Stimulated activated naive B cell treated with anti-CD40 and anti-IgM and Interleukin-4, amounts not matched to agents 10 μg/mL and 1 μg/mL and 100 μg/mL, for 72 hours (primary cell): ENCODE measurements around the gene FAM110C.

Experiments
- ATAC-seq, 2 donors: fragments of 150-1000 bp; cut with Tn5 transposase; replicated peaks; 2 replicates each; pipeline ENCODE4 v1.10.0; 2021; ENCODE audit warnings: moderate library complexity in 1 of 2
- DNase-seq: peaks from one replicate; pipeline ENCODE4 v3.0.0; 2021
- H3K27ac Mint-ChIP-seq: one replicate; pipeline ENCODE4 v1.8.0; 2022; ENCODE audit warnings: mild to moderate bottlenecking, mixed read lengths
- H3K27me3 Mint-ChIP-seq, 2 donors: one replicate each; pipeline ENCODE4 v1.8.0; 2022; ENCODE audit warnings: mixed read lengths in 2 of 2
- H3K36me3 Mint-ChIP-seq, 2 donors: one replicate each; pipeline ENCODE4 v1.8.0; 2022; ENCODE audit warnings: mixed read lengths in 2 of 2, mild to moderate bottlenecking in 1 of 2
- H3K4me1 Mint-ChIP-seq, 2 donors: one replicate each; pipeline ENCODE4 v1.8.0; 2022; ENCODE audit warnings: mixed read lengths in 2 of 2, mild to moderate bottlenecking in 1 of 2
- H3K4me3 Mint-ChIP-seq, 2 donors: one replicate each; pipeline ENCODE4 v1.8.0; 2022; ENCODE audit warnings: mild to moderate bottlenecking in 2 of 2, mixed read lengths in 2 of 2, moderate library complexity in 1 of 2
- H3K9me3 Mint-ChIP-seq, 2 donors: one replicate each; pipeline ENCODE4 v1.8.0; 2022; ENCODE audit warnings: mixed read lengths in 2 of 2, mild to moderate bottlenecking in 1 of 2

FAM110C gene

DNA sequence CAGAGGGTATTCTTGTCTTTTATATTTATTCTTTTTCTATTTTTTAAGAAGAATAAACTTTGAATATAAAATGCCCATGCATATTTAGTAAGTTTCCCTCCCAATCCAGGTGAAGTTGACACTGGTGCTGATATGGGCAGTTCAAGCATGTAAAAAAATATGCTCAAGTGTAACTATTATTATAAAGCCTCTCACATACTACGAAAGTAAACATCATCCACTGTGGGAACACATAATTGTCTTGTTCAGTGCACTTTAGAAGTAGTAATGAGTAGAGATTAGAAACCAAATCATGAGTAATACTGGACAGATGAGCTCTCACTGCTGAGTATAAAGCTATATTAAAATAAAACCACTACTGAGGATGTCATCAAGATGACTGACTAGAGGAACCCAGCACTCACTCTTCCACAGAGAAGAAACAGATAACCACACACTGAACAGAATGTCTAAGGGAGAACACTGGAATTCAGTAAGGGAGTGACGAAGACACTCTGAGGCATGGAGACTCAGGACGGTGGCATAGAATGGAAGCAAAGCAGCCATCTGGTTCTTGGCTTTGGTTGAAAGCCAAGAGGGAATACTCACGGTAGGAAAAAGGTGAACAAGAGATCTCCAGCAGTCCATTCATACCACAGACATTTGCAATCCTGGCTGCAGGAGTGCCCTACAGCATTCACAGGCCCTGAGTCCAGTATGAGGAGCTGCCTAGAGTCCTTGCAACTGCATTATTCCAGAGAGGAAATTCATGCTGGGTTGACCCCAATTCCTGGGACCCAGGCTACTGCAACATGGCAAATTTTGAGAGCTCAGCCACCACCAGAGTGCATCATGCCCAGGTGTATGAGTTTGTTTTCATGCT, 9.5 kb upstream of the FAM110C start:
- Mint-ChIP-seq H3K4me3 (no peak overlapping the region), H3K27me3 (peaks cover 9 to 29% of the 10 kb centered on the region in 2 donors), H3K9me3 (peaks cover 11 to 20% of the 10 kb centered on the region in 2 donors), H3K4me1 (no peaks in the 10 kb centered on the region), H3K36me3 (peaks cover 0 to 8% of the 10 kb centered on the region in 2 donors), H3K27ac (no peak overlapping the region)
- no peak for ATAC-seq
- no peak for DNase-seq

DNA sequence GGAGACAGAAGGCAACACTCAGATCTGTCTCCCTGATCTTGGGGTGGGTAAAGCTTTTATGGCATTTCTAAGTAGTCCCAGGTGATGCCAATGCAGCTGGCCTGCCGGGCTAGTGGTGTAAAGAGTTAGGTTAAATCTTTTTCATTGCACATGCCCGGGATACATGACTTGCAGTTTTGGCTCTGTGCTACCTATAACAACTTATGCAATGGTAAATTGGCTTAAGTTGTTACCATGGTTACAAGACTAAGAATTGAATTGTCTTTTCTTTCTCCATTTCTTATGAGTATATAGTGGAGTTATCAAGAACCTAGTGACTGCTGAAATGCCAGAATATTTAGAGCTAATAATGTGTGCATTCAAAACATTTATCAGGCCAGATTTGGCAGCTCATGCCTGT, 5.3 kb upstream of the FAM110C start:
- peaks cover 4 to 7% of the 10 kb centered on the region in 2 donors for H3K4me1 Mint-ChIP-seq
- no peak for ATAC-seq
- H3K4me3 Mint-ChIP-seq: no peak overlapping the region
- no peak for DNase-seq
- H3K27ac Mint-ChIP-seq: no peak overlapping the region
- H3K9me3 Mint-ChIP-seq: peaks cover 5 to 8% of the 10 kb centered on the region in 2 donors
- peaks cover 35 to 56% of the 10 kb centered on the region in 2 donors for H3K27me3 Mint-ChIP-seq
- peaks cover 0 to 3% of the 10 kb centered on the region in 2 donors for H3K36me3 Mint-ChIP-seq

DNA sequence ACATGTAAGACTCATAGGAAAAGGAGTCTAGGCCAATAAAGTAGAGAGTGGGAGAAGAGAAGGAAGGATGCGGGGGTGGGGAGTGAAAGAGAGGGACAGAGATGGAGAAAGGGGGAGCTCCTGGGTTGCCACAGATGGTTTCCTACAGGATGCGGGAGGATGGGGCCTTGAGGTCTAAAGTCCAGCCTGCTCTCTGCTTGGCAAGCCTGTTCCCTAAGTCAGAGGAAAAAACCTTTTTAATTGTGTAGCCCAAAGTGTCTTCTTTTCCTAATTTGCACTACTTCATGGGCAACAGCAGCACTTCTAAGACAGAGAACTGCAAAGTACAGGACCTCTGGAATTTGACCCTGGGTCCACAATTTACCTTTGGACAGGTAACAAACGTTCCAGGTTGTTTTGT, 1.4 kb upstream of the FAM110C start:
- Mint-ChIP-seq H3K9me3 (peaks cover 0 to 2% of the 10 kb centered on the region in 2 donors), H3K4me1 (peaks cover 4 to 17% of the 10 kb centered on the region in 2 donors), H3K36me3 (peaks cover 0 to 3% of the 10 kb centered on the region in 2 donors), H3K27ac (no peak overlapping the region), H3K27me3 (peaks cover 50 to 73% of the 10 kb centered on the region in 2 donors), H3K4me3 (no peak overlapping the region)
- ATAC-seq: no peak
- no peak for DNase-seq

DNA sequence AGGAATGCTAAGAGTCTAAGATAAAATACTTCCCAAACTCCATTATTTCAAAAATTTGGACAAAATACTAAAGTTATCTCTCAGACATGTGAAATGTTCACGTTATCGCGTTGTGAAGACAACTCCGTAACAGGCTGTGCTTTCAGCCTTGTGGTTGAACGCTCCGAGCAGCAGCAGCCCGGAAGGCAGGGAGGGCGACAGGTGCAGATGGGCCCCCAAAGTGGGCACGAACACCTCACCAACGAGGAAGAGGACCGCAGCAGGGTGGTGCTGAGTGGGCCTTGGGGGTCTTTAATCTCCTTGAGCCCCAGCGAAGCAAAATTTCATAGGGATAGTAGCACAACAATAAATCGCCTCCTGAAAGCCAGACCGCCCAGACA, 1.0 kb upstream of the FAM110C start:
- DNase-seq: no peak
- peaks cover 0 to 2% of the 10 kb centered on the region in 2 donors for H3K9me3 Mint-ChIP-seq
- H3K27me3 Mint-ChIP-seq: peaks cover 50 to 74% of the 10 kb centered on the region in 2 donors
- peaks cover 4 to 17% of the 10 kb centered on the region in 2 donors for H3K4me1 Mint-ChIP-seq
- no peak overlapping the region for H3K4me3 Mint-ChIP-seq
- ATAC-seq: no peak
- H3K36me3 Mint-ChIP-seq: peaks cover 0 to 3% of the 10 kb centered on the region in 2 donors
- H3K27ac Mint-ChIP-seq: no peak overlapping the region

DNA sequence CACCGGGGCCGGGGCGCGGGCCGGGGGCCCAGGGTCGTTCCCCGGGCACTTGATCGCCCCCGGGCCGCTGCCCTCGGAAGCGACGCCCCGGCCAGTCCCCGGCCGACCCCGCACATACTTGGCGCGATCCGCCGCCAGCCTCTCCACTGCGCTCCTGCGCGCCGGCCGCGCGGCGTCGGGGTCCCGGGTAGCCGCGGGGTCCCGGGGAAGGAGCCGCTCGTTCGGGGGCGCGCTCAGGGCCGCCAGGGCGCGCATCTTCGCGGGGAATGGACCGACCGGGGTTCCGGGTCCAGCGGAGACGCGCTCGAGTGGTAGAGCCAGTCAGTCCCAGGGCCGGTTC, 204 bp downstream of the FAM110C start:
- H3K9me3 Mint-ChIP-seq: peaks cover 0 to 2% of the 10 kb centered on the region in 2 donors
- H3K27ac Mint-ChIP-seq: no peak overlapping the region
- peaks cover 53 to 78% of the 10 kb centered on the region in 2 donors for H3K27me3 Mint-ChIP-seq
- H3K36me3 Mint-ChIP-seq: peaks cover 0 to 3% of the 10 kb centered on the region in 2 donors
- DNase-seq (no peak), ATAC-seq (peak; percentile 14 to 18)
- H3K4me3 Mint-ChIP-seq: peak overlapping the region; percentile 3 to 8
- peaks cover 4 to 17% of the 10 kb centered on the region in 2 donors for H3K4me1 Mint-ChIP-seq

DNA sequence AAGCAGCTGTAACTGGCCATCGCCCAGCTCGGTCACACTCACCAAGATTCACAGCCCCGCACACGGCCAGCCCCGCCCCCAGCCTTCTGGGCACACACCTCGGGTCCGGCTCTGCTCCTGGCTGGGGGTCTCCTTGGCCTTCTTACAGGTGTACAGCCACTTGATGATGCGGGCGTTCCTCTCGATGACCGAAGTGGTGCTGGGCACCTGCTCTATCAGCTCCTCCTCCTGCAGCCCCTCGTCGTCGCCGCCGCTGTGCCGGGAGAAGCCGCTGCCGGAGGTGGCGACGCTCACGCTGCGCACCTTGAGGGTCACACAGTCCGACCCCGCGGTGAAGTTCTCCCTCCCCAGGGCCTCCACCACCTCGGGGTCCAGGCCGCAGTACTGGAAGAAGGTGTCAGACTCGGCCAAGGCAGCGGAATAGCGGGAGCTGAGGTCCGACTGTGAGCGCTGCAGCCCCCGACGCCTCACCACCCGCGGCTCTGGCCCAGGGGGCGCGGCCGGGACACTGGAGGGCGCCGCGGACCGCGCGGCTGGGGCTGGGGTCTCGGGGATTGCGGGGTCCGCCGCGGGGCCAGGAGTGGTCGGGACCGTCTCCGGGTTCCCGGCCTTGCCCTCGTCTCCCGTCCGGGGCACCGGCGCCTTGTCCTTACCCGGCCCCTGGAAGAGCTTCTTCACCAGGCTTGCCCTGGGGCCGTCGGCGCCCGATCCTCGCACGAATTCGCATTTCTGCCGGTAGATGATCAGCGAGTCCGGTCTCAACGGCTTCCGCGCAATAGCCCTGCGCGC, 769 bp downstream of the FAM110C start:
- peaks cover 0 to 2% of the 10 kb centered on the region in 2 donors for H3K9me3 Mint-ChIP-seq
- DNase-seq (no peak), ATAC-seq (peak; percentile 14 to 16)
- peaks cover 4 to 17% of the 10 kb centered on the region in 2 donors for H3K4me1 Mint-ChIP-seq
- H3K4me3 Mint-ChIP-seq: peak overlapping the region; percentile 41 to 58
- H3K27me3 Mint-ChIP-seq: peaks cover 53 to 74% of the 10 kb centered on the region in 2 donors
- no peak overlapping the region for H3K27ac Mint-ChIP-seq
- peaks cover 0 to 3% of the 10 kb centered on the region in 2 donors for H3K36me3 Mint-ChIP-seq

DNA sequence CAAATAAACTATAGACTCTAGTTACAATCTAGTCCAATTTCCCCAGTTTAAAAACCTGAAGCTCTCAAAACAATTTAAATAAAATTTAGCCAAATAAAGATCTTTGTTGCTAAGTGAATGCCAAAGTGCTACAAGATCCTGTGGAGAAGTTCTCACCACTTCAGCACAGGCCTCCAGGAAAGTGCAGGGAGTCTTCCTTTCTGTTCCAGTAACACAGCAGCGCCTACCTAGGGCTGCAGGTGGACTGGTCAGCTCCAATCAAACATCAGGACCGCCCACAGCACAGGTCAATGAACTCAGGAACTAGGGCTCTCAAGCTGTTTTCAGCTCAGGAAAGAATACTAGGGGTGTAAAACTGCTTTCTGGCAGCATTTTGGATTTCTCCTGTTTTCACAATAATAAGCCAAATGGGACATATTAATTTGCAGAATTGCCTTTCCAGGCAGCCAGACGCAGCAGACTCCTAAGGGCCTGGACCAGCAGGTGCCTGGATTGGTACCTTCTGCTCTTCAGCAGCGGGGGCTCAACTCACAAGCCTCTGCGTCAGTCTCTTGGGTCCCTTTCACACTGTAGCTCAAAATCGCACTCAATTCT, 1.5 kb downstream of the FAM110C start:
- H3K4me1 Mint-ChIP-seq: peaks cover 4 to 17% of the 10 kb centered on the region in 2 donors
- H3K4me3 Mint-ChIP-seq: peak overlapping the region; percentile 8 to 41
- ATAC-seq: no peak
- peaks cover 0 to 3% of the 10 kb centered on the region in 2 donors for H3K36me3 Mint-ChIP-seq
- no peak overlapping the region for H3K27ac Mint-ChIP-seq
- H3K27me3 Mint-ChIP-seq: peaks cover 50 to 75% of the 10 kb centered on the region in 2 donors
- H3K9me3 Mint-ChIP-seq: no peaks in the 10 kb centered on the region
- DNase-seq: no peak

DNA sequence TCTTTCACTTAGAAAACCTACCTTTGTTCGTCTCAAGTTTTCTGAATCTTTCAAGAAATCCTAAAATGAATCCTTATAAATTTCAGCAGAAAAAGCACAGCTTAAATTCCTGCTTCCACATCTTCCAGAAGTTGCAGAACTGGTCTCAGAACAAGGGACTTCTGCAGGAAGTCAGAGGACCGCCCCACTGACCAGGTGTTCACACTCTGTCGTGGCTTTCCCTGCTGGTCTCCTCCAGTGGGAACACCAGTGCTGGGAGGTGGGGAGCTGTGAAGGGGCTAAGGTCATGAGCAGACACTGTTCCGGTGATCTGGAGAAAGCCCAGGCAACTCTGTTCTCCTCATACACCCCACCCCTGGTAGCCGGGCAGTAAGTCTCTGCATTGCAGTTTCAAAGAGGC, 3.5 kb downstream of the FAM110C start:
- Mint-ChIP-seq H3K36me3 (peaks cover 0 to 3% of the 10 kb centered on the region in 2 donors), H3K27me3 (peaks cover 40 to 57% of the 10 kb centered on the region in 2 donors), H3K4me3 (no peak overlapping the region), H3K9me3 (no peaks in the 10 kb centered on the region), H3K27ac (no peak overlapping the region), H3K4me1 (peaks cover 4 to 17% of the 10 kb centered on the region in 2 donors)
- DNase-seq (no peak), ATAC-seq (no peak)

DNA sequence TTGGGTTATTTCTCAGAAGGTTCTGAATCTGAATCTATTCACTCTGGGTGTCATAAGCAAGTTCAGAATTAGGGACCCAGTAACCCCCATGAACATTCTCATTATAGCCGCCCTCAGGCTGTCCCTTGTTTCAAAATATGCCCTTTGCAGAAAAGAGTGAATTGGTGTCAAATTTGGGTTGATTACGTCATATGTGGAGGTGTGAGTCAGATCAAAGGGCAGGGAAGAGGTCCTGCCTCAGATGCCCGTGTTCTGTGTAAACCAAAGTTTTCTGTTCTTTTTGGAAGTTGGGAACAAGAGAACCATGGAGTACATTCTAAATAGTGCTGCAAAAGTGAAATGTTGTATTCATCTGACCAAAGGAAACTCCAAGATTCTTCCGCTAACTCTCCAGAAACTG, 5.8 kb downstream of the FAM110C start:
- no peak for ATAC-seq
- no peak overlapping the region for H3K4me3 Mint-ChIP-seq
- no peak overlapping the region for H3K27ac Mint-ChIP-seq
- no peaks in the 10 kb centered on the region for H3K9me3 Mint-ChIP-seq
- DNase-seq: no peak
- H3K36me3 Mint-ChIP-seq: no peaks in the 10 kb centered on the region
- peaks cover 26 to 41% of the 10 kb centered on the region in 2 donors for H3K27me3 Mint-ChIP-seq
- H3K4me1 Mint-ChIP-seq: peaks cover 0 to 7% of the 10 kb centered on the region in 2 donors

DNA sequence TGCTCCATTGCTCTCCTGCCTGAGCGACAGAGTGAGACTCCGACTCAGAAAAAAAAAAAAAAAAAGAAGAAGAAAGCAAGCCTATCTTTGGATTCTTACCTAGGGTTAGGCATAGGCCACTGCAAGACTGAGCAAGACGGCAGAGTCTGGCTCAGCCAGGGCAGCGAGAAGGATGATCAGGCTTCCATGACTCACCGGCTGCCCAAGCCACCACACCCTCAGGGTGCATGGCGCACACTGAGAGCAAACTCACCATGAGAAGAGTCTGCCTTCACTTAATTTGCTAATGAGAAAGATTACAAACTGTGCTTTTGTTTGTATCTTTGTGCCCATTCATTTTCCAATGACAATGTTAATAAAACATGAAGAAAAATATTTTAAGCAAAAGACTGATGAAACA, 8.2 kb downstream of the FAM110C start:
- Mint-ChIP-seq H3K36me3 (no peaks in the 10 kb centered on the region), H3K4me1 (peaks cover 3 to 8% of the 10 kb centered on the region in 2 donors), H3K9me3 (no peaks in the 10 kb centered on the region), H3K27me3 (peaks cover 5 to 18% of the 10 kb centered on the region in 2 donors), H3K4me3 (no peak overlapping the region), H3K27ac (no peak overlapping the region)
- DNase-seq (no peak), ATAC-seq (no peak)

DNA sequence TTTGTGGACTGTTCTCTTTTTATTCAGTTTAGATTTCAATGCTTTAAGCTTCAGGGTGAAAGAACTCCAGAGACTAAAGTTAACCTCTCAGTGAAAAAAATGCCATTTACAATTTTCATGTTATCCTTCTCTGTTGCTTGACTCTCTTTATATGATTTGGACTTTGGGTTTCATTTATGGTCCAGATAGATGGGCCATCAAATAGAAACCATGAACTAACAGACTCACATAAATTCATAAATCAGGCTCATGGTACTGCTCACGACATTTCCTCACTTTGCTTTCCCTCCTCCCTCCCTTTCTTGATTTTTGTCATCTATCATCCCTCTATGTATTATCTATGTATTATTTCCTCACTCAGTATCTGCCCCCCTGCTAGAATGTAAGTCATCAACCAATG, 10.0 kb downstream of the FAM110C start:
- Mint-ChIP-seq H3K36me3 (no peaks in the 10 kb centered on the region), H3K27me3 (peaks cover 0 to 5% of the 10 kb centered on the region in 2 donors), H3K4me1 (peaks cover 3 to 8% of the 10 kb centered on the region in 2 donors), H3K4me3 (no peak overlapping the region), H3K9me3 (no peaks in the 10 kb centered on the region), H3K27ac (no peak overlapping the region)
- ATAC-seq (no peak), DNase-seq (no peak)

DNA sequence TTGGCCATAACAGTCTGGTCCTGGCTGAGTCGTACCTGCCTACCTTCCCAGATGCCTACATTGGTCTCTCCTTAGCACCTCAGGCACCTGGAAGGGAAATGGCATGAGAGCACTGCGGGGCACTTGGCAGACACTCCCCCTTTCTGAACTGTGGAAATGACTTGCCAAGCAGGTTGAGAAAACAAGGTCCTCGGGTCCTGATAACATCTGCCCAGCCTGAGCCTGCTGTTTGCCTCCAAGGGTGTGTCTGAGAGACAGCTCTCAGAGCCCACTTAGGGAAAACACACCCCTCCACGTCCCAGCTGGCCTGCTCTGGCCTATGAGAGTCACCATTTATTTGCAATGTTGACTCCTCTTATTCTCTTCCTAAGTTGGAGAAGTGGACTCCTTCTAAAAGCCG, 10.5 kb downstream of the FAM110C start:
- Mint-ChIP-seq H3K9me3 (no peaks in the 10 kb centered on the region), H3K27ac (no peak overlapping the region), H3K27me3 (peaks cover 0 to 5% of the 10 kb centered on the region in 2 donors), H3K4me3 (no peak overlapping the region), H3K4me1 (peaks cover 3 to 8% of the 10 kb centered on the region in 2 donors), H3K36me3 (no peaks in the 10 kb centered on the region)
- DNase-seq (no peak), ATAC-seq (no peak)

DNA sequence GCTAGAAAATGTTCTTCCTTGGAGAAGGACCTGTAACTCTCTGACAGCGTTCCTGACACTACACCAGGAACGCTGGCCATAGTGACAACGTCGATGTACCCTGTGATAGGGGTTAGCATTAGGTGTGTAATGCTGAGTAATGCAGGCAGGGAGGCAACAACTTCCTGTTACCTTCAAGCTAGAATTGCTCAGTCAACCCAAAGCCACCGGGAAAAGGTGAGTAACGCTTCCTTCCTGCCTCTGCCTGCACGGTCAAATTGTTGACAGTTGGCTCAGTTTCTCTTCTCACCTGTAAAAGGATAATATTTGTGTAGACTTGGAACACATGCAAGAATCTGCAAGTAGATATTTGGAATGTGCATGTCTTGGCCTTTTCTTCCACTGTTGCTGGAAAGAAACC, 12.7 kb downstream of the FAM110C start:
- Mint-ChIP-seq H3K4me3 (no peak overlapping the region), H3K9me3 (peaks cover 0 to 4% of the 10 kb centered on the region in 2 donors), H3K27me3 (peaks cover under 1 to 6% of the 10 kb centered on the region in 2 donors), H3K36me3 (no peaks in the 10 kb centered on the region), H3K4me1 (peaks cover 7 to 11% of the 10 kb centered on the region in 2 donors), H3K27ac (no peak overlapping the region)
- no peak for DNase-seq
- no peak for ATAC-seq

DNA sequence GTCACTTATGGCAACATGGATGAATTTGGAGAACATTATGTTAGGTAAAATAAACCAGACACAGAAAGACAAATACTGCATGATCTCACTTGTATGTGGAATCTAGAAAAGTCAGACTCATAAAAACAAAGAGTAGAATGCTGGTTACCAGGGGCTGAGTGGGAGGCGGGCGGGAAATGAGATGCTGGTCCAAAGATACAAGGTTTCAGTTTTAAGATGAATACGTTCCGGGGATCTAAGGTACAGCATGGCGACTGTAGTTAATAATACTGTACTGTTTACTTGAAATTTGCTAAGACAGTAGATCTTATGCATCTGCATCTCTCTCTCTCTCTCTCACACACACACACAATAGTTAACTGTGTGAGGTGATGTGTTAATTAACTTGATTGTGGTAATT, 14.2 kb downstream of the FAM110C start:
- peaks cover 14 to 16% of the 10 kb centered on the region in 2 donors for H3K27me3 Mint-ChIP-seq
- peaks cover 13 to 24% of the 10 kb centered on the region in 2 donors for H3K4me1 Mint-ChIP-seq
- peaks cover 0 to 4% of the 10 kb centered on the region in 2 donors for H3K9me3 Mint-ChIP-seq
- no peak for ATAC-seq
- H3K36me3 Mint-ChIP-seq: no peaks in the 10 kb centered on the region
- H3K27ac Mint-ChIP-seq: no peak overlapping the region
- no peak for DNase-seq
- no peak overlapping the region for H3K4me3 Mint-ChIP-seq
